DOHH2 (cell line): ENCODE results near the gene CDK5RAP3.

Experiments used
- H3F3A ChIP-seq: fragments of 200-600 bp; sonication (generic), shearing (Covaris generic); 2 replicates; pipeline ENCODE4 v1.6.0; 2016; ENCODE audit warnings: antibody characterized with exemption, mild to moderate bottlenecking; ENCODE audit not compliant: control insufficient read depth, insufficient read depth
- H3K27ac ChIP-seq: fragments of 200-600 bp; sonication (generic); 2 replicates; pipeline ENCODE4 v1.5.1; 2014; ENCODE audit warnings: low read depth, mild to moderate bottlenecking, low read length, moderate library complexity
- H3K27me3 ChIP-seq: fragments of 200-600 bp; sonication (generic); 2 replicates; pipeline ENCODE4 v1.6.1; 2014; ENCODE audit warnings: mild to moderate bottlenecking, low read length, mixed read lengths; ENCODE audit not compliant: control insufficient read depth
- H3K36me3 ChIP-seq: fragments of 200-600 bp; sonication (generic); 2 replicates; pipeline ENCODE4 v1.6.1; 2014; ENCODE audit warnings: mild to moderate bottlenecking, low read length, moderate library complexity, mixed read lengths; ENCODE audit not compliant: control insufficient read depth
- H3K4me1 ChIP-seq: fragments of 200-600 bp; sonication (generic); 2 replicates; pipeline ENCODE4 v1.6.1; 2014; ENCODE audit warnings: mild to moderate bottlenecking, low read length, mixed read lengths; ENCODE audit not compliant: control insufficient read depth
- H3K4me2 ChIP-seq: fragments of 200-600 bp; sonication (generic); 2 replicates; pipeline ENCODE4 v1.6.0; 2014; ENCODE audit warnings: mild to moderate bottlenecking, low read length, moderate library complexity
- H3K4me3 ChIP-seq: fragments of 200-600 bp; sonication (generic); 2 replicates; pipeline ENCODE4 v1.5.1; 2014; ENCODE audit warnings: mild to moderate bottlenecking, low read length, mixed read lengths
- H3K79me2 ChIP-seq: fragments of 200-600 bp; sonication (generic); 2 replicates; pipeline ENCODE4 v1.6.1; 2014; ENCODE audit warnings: mild to moderate bottlenecking, low read length, mixed read lengths; ENCODE audit not compliant: control insufficient read depth
- H3K9me2 ChIP-seq: fragments of 200-600 bp; sonication (generic); replicated peaks from 2 replicates; pipeline ENCODE4 v1.6.1; 2014; ENCODE audit warnings: mild to moderate bottlenecking, low read length, mixed read lengths; ENCODE audit not compliant: control insufficient read depth
- H3K9me3 ChIP-seq: fragments of 200-600 bp; sonication (generic); 2 replicates; pipeline ENCODE4 v1.6.1; 2014; ENCODE audit warnings: antibody characterized with exemption, low read length, mixed read lengths; ENCODE audit not compliant: control insufficient read depth, insufficient read depth
- H4K20me1 ChIP-seq: fragments of 200-600 bp; sonication (generic); 2 replicates; pipeline ENCODE4 v1.6.0; 2014; ENCODE audit warnings: low read depth, mild to moderate bottlenecking, antibody characterized with exemption, low read length, moderate library complexity; ENCODE audit not compliant: control insufficient read depth, insufficient read depth
- CTCF ChIP-seq: fragments of 200-600 bp; sonication (generic); IDR thresholded peaks from one replicate; pipeline ENCODE4 v1.5.1; 2014; ENCODE audit warnings: antibody characterized with exemption, mild to moderate bottlenecking, low read depth, low read length; ENCODE audit not compliant: poor library complexity, severe bottlenecking
- EZH2phosphoT487 ChIP-seq: fragments of 200-600 bp; sonication (generic); IDR thresholded peaks from 2 replicates; pipeline ENCODE4 v1.6.1; 2017; ENCODE audit warnings: borderline replicate concordance, mild to moderate bottlenecking, antibody characterized with exemption, low read length, moderate library complexity, mixed read lengths

Gene CDK5RAP3

GRCh38 chr17:47970725-47971499 is at the start of gene CDK5RAP3:
Gene CDK5RAP3 (plus strand): TSS chr17:47971113. CDS start chr17:47971147, 34 bp downstream.
- Histone ChIP-seq H3K79me2 (peaks cover 22% of the 10 kb centered on the region), H3K4me1 (peaks cover 26% of the 10 kb centered on the region), H4K20me1 (no peaks in the 10 kb centered on the region), H3K36me3 (peaks cover 35% of the 10 kb centered on the region), H3K27me3 (no peaks in the 10 kb centered on the region), H3K9me3 (no peaks in the 10 kb centered on the region), H3K9me2 (no peaks in the 10 kb centered on the region), H3F3A (no peaks in the 10 kb centered on the region; the same call in 1 of the 2 replicates), H3K4me3 (peak within 1 kb of the TSS; percentile 84), H3K27ac (peak within 1 kb of the TSS; percentile 8; the same call in 1 of the 2 replicates), H3K4me2 (peak within 1 kb of the TSS; percentile 85)
- TF ChIP-seq EZH2phosphoT487 (no peak), CTCF (peak; percentile 88)

GRCh38 chr17:47924785-47925677 is 45.9 kb upstream of the CDK5RAP3 start:
- H3K9me2 ChIP-seq, result no peaks in the 10 kb centered on the region
- TF ChIP-seq CTCF (no peak), EZH2phosphoT487 (no peak)

GRCh38 chr17:47925678-47925988 is 45.3 kb upstream of the CDK5RAP3 start:
- Histone ChIP-seq H3K27me3 (no peaks in the 10 kb centered on the region), H3K9me2 (no peaks in the 10 kb centered on the region), H3K36me3 (peaks cover 35% of the 10 kb centered on the region), H3K9me3 (no peaks in the 10 kb centered on the region), H4K20me1 (no peaks in the 10 kb centered on the region), H3K4me2 (no peak overlapping the region), H3K79me2 (no peaks in the 10 kb centered on the region), H3F3A (no peaks in the 10 kb centered on the region), H3K4me3 (no peak overlapping the region), H3K4me1 (no peaks in the 10 kb centered on the region), H3K27ac (no peak overlapping the region)
- no peak for TF ChIP-seq CTCF
- no peak for TF ChIP-seq EZH2phosphoT487

More at GRCh38 chr17:47924785-47925677, 45.9 kb upstream of the CDK5RAP3 start:
- H3K27ac ChIP-seq, result no peak overlapping the region
- H3K9me3 ChIP-seq, result no peaks in the 10 kb centered on the region
- no peaks in the 10 kb centered on the region for H4K20me1 ChIP-seq
- no peaks in the 10 kb centered on the region for H3K79me2 ChIP-seq
- H3K4me3 ChIP-seq, result no peak overlapping the region
- H3K27me3 ChIP-seq, result no peaks in the 10 kb centered on the region
- H3K4me2 ChIP-seq, result no peak overlapping the region
- H3K4me1 ChIP-seq, result no peaks in the 10 kb centered on the region
- peaks cover 35% of the 10 kb centered on the region for H3K36me3 ChIP-seq
- no peaks in the 10 kb centered on the region for H3F3A ChIP-seq
